HepG2 (cell line): ENCODE measurements around the gene GDF9. TPM values are rescaled to one million over a fixed set of nuclear protein-coding genes. Genes with fewer than 3 reads are reported as not detected.

ENCODE experiments used
- BCL3 ChIP-seq: sonication (generic); formaldehyde crosslinking; IDR thresholded peaks from 2 replicates; pipeline ENCODE4 v1.5.1; 2020; ENCODE audit warnings: mild to moderate bottlenecking, missing genetic modification reagents, moderate library complexity
- CEBPG ChIP-seq: IDR thresholded peaks from 2 replicates; pipeline ENCODE4 v1.6.1; 2016
- GATAD1 ChIP-seq: IDR thresholded peaks from 2 replicates; pipeline ENCODE4 v1.6.1; 2016; ENCODE audit warnings: missing genetic modification reagents, missing compliant biosample characterization
- JUND ChIP-seq: sonication (generic); formaldehyde crosslinking; IDR thresholded peaks from 2 replicates; pipeline ENCODE4 v1.8.0; 2022; ENCODE audit warnings: mild to moderate bottlenecking, missing genetic modification reagents
- MAX ChIP-seq: IDR thresholded peaks from 2 replicates; pipeline ENCODE4 v1.6.1; 2012; ENCODE audit warnings: inconsistent platforms
- PRDM4 ChIP-seq: sonication (generic); formaldehyde crosslinking; IDR thresholded peaks from 2 replicates; pipeline ENCODE4 v1.9.0; 2021; ENCODE audit warnings: missing genetic modification reagents, borderline replicate concordance
- SAP130 ChIP-seq: IDR thresholded peaks from 2 replicates; pipeline ENCODE4 v1.6.1; 2016; ENCODE audit warnings: low read depth
- SKI ChIP-seq: fragments of 450-650 bp; IDR thresholded peaks from one replicate; pipeline ENCODE4 v1.6.1; 2018; ENCODE audit warnings: mild to moderate bottlenecking; ENCODE audit not compliant: partially characterized antibody
- SKIL ChIP-seq: sonication (generic); formaldehyde crosslinking; IDR thresholded peaks from 2 replicates; pipeline ENCODE4 v1.8.0; 2022; ENCODE audit warnings: missing genetic modification reagents, mild to moderate bottlenecking, moderate library complexity, borderline replicate concordance
- STAG1 ChIP-seq: sonication (generic); formaldehyde crosslinking; IDR thresholded peaks from 2 replicates; pipeline ENCODE4 v1.4.0; 2020; ENCODE audit warnings: missing genetic modification reagents
- ZNF224 ChIP-seq: sonication (generic); formaldehyde crosslinking; IDR thresholded peaks from 2 replicates; pipeline ENCODE4 v1.5.0; 2020; ENCODE audit warnings: mild to moderate bottlenecking, missing genetic modification reagents
- ZNF235 ChIP-seq: sonication (generic); formaldehyde crosslinking; IDR thresholded peaks from 2 replicates; pipeline ENCODE4 v1.8.1; 2023; ENCODE audit warnings: mild to moderate bottlenecking, missing genetic modification reagents, borderline replicate concordance
- ZNF724P ChIP-seq: sonication (generic); formaldehyde crosslinking; IDR thresholded peaks from 2 replicates; pipeline ENCODE4 v1.8.0; 2022; ENCODE audit warnings: missing genetic modification reagents, borderline replicate concordance
- polyA plus RNA-seq, 8 experiments: library from polyadenylated mRNA; depleted of rRNA in 3 of 8; stranded (reverse) in 7 of 8; unstranded in 1 of 8; fragments of >200 nt; fragmentation: Illumina TruSeq in 4 of 8; extraction: Trizol in 4 of 8; gene quantifications; 2 replicates each; pipeline versions ENCODE4 v1.2.1 to v1.2.3, GENCODE V29; 2011 to 2016; ENCODE audit warnings: low read depth in 4 of 8, missing spikeins in 1 of 8, mixed read lengths in 1 of 8; ENCODE audit not compliant: insufficient read depth in 1 of 8
- total RNA-seq, 5 experiments: library from RNA; depleted of rRNA; stranded (reverse); fragments of >200 nt; fragmentation: Illumina TruSeq; extraction: Trizol; gene quantifications; 2 replicates each; pipeline ENCODE4 v1.2.3, GENCODE V29; 2016; ENCODE audit warnings: low read depth in 1 of 5
- TF ChIP-seq, protein P1 (sequence below): sonication (generic); formaldehyde crosslinking; IDR thresholded peaks from 2 replicates; pipeline ENCODE4 v1.4.0; 2020; ENCODE audit warnings: missing genetic modification reagents
- TF ChIP-seq, protein P2 (sequence below): sonication (generic); formaldehyde crosslinking; IDR thresholded peaks from 2 replicates; pipeline ENCODE4 v1.4.0; 2020; ENCODE audit warnings: missing genetic modification reagents, borderline replicate concordance
- TF ChIP-seq, protein P3 (sequence below): sonication (generic); formaldehyde crosslinking; IDR thresholded peaks from 2 replicates; pipeline ENCODE4 v1.4.0; 2020; ENCODE audit warnings: low read depth, mild to moderate bottlenecking, missing genetic modification reagents

The GDF9 gene
- total and polyA plus RNA-seq, 2 of the 13 experiments (the other 11 are each of a cell fraction or from before 2014, with no cell fraction given): 0.33 to 0.38 TPM

DNA sequence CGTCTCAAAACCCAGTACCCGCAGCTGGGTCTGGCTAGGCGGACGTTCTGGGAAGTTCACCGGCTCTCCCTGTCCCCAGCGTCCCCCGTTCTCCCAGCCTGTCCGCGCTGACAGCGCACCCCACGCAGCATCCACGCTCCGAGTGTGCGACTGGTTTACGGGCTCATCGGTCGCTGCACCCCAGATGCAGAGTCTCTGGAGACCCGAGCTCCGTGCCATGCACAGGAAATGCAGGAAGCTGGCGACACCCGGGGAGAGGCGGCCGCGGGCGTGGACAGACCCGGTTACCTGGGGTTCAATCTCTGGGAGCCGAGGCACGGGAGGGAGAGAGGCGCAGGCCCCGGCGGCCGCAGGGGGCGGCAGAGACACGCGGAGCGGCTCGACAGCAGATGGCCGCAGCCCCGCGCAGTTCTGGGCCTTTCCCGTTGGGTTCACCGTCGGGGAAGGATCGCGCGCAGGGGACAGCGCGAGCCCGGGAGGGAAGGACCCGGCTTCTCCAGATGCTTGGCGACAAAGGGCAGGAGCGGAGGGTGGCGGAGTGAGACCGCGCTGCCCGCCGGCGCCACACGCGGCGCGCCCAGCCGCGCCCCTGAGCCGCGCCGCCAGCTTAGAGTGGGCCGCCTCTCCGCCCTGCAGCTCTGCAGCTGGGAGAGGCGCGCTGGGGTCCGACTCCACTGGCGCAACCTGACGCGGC, 36.4 kb downstream of the GDF9 start (continued):
- TF ChIP-seq, protein P1, sequence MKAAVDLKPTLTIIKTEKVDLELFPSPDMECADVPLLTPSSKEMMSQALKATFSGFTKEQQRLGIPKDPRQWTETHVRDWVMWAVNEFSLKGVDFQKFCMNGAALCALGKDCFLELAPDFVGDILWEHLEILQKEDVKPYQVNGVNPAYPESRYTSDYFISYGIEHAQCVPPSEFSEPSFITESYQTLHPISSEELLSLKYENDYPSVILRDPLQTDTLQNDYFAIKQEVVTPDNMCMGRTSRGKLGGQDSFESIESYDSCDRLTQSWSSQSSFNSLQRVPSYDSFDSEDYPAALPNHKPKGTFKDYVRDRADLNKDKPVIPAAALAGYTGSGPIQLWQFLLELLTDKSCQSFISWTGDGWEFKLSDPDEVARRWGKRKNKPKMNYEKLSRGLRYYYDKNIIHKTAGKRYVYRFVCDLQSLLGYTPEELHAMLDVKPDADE: no peak
- peak; percentile 61; the same call in 1 of the 2 replicates for TF ChIP-seq ZNF235 (CRISPR knock-in tag)
- TF ChIP-seq GATAD1 (CRISPR knock-in tag): peak; percentile 28; the same call in 1 of the 2 replicates
- TF ChIP-seq, protein P2, sequence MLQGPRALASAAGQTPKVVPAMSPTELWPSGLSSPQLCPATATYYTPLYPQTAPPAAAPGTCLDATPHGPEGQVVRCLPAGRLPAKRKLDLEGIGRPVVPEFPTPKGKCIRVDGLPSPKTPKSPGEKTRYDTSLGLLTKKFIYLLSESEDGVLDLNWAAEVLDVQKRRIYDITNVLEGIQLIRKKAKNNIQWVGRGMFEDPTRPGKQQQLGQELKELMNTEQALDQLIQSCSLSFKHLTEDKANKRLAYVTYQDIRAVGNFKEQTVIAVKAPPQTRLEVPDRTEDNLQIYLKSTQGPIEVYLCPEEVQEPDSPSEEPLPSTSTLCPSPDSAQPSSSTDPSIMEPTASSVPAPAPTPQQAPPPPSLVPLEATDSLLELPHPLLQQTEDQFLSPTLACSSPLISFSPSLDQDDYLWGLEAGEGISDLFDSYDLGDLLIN (CRISPR knock-in tag): peak; percentile 48; the same call in 1 of the 2 replicates
- TF ChIP-seq PRDM4: no peak
- no peak for TF ChIP-seq SKIL
- peak; percentile 59; the same call in 1 of the 2 replicates for TF ChIP-seq BCL3 (CRISPR knock-in tag)
- peak; percentile 32; the same call in 1 of the 2 replicates for TF ChIP-seq ZNF724P (CRISPR knock-in tag)
- TF ChIP-seq STAG1 (CRISPR knock-in tag): peak; percentile 96
- TF ChIP-seq, protein P3, sequence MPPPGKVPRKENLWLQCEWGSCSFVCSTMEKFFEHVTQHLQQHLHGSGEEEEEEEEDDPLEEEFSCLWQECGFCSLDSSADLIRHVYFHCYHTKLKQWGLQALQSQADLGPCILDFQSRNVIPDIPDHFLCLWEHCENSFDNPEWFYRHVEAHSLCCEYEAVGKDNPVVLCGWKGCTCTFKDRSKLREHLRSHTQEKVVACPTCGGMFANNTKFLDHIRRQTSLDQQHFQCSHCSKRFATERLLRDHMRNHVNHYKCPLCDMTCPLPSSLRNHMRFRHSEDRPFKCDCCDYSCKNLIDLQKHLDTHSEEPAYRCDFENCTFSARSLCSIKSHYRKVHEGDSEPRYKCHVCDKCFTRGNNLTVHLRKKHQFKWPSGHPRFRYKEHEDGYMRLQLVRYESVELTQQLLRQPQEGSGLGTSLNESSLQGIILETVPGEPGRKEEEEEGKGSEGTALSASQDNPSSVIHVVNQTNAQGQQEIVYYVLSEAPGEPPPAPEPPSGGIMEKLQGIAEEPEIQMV (CRISPR knock-in tag): no peak
- TF ChIP-seq JUND (CRISPR knock-in tag): no peak
- peak; percentile 36 for TF ChIP-seq SKI
- TF ChIP-seq MAX: peak; percentile 77; the same call in 1 of the 2 replicates
- peak; percentile 14; the same call in 1 of the 2 replicates for TF ChIP-seq SAP130
- TF ChIP-seq ZNF224: no peak
- TF ChIP-seq CEBPG (CRISPR knock-in tag): no peak
